PFSK-1 (cell line): Measurements from ENCODE around the gene GOLIM4.

ENCODE experiments used
- FOXP2 ChIP-seq: optimal IDR thresholded peaks from 2 replicates; pipeline ENCODE3; 2011; ENCODE audit warnings: borderline replicate concordance, control low read depth, inconsistent platforms; ENCODE audit not compliant: insufficient read depth; ENCODE audit errors: extremely low read length, extremely low read depth
- POLR2AphosphoS5 ChIP-seq: IDR thresholded peaks from 2 replicates; pipeline ENCODE4 v1.6.1; 2012; ENCODE audit warnings: low read depth, mild to moderate bottlenecking, control low read depth, low read length, moderate library complexity
- REST ChIP-seq, 2 experiments: IDR thresholded peaks; 2 replicates each; pipeline versions ENCODE4 v1.6.1 to v1.8.0; 2011 to 2012; ENCODE audit warnings: low read depth in 2 of 2, low read length in 2 of 2, control low read depth in 1 of 2, inconsistent platforms in 1 of 2, mild to moderate bottlenecking in 1 of 2, moderate library complexity in 1 of 2; ENCODE audit not compliant: insufficient read depth in 1 of 2
- SIN3A ChIP-seq: IDR thresholded peaks from 2 replicates; pipeline ENCODE4 v1.6.1; 2012; ENCODE audit warnings: mild to moderate bottlenecking, low read length, moderate library complexity, borderline replicate concordance; ENCODE audit not compliant: insufficient read depth
- TAF1 ChIP-seq: IDR thresholded peaks from 2 replicates; pipeline ENCODE4 v1.6.1; 2012; ENCODE audit warnings: low read length, control low read depth, borderline replicate concordance; ENCODE audit not compliant: insufficient read depth

GRCh38 chr3:168112894-168113293, 17.2 kb upstream of the GOLIM4 start:
- TF ChIP-seq POLR2AphosphoS5 (no peak), TAF1 (no peak), REST (IDR thresholded peaks at IDR 0.05; ENCODE audit: insufficient read depth in 1 of 2, low read depth in 2 of 2, low read length in 2 of 2) (no peak), SIN3A (no peak), FOXP2 (no peak)
